Adrenal gland (tissue), 5 donors: Measurements from ENCODE around the gene MSMP.

Experiments used
- POLR2A ChIP-seq, 2 donors: fragments of 450-650 bp; IDR thresholded peaks; one replicate each; pipeline ENCODE4 v1.6.1; 2017; ENCODE audit warnings: antibody characterized with exemption in 2 of 2, mild to moderate bottlenecking in 2 of 2, moderate library complexity in 1 of 2
- TF ChIP-seq, protein P1 (sequence below), 6 experiments: fragments of 450-650 bp in 4 of 6; fragments of 200-600 bp in 2 of 6; sonication (generic) in 1 of 6; IDR thresholded peaks; 1 replicate in 5 of 6; 2 replicates in 1 of 6; pipeline versions ENCODE4 v1.5.1 to v1.8.0; 2016 to 2021; ENCODE audit warnings: antibody characterized with exemption in 6 of 6, mild to moderate bottlenecking in 2 of 6, moderate library complexity in 1 of 6
- donor health status: DM: no; HTN: no; CAD: no.

DNA sequence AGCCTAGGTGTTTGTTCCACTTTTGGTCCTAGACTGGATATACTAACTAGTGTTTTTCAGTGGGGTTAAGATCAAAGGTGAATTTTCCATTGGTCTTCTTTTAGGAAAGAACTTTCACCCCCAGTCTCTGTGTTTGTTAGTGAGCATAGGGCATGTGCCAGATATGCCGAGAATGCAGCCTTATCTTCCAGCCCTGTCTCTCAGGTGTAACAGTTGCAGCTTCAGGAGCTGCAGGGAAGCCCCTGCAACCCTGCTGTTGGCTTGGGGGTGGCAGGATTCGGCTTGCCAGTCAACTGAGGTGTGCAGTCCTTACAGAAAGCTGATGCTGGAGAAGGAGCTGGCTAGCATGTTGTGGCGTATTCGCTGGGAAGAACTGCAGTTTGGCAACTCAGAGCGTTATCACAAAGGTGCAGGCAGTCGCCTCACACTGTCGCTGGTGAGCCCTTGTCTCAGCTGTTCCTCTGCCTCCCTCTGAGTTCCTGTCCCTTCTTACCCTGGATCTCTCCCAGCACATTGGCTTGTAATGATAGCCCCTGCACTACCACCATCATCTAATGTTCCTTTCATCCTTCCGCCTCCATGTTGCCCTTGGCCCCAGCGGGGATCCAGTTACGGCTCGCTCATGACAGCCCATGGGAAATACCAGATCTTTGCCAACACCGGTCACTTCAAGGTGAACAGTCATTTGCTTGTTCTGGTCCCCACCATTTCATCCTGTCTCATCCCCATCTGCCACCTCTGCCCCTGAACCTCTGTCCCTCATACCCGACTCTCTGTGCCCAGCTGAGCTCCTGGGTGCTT, 47.5 kb upstream of the MSMP start:
- TF ChIP-seq, protein P1, sequence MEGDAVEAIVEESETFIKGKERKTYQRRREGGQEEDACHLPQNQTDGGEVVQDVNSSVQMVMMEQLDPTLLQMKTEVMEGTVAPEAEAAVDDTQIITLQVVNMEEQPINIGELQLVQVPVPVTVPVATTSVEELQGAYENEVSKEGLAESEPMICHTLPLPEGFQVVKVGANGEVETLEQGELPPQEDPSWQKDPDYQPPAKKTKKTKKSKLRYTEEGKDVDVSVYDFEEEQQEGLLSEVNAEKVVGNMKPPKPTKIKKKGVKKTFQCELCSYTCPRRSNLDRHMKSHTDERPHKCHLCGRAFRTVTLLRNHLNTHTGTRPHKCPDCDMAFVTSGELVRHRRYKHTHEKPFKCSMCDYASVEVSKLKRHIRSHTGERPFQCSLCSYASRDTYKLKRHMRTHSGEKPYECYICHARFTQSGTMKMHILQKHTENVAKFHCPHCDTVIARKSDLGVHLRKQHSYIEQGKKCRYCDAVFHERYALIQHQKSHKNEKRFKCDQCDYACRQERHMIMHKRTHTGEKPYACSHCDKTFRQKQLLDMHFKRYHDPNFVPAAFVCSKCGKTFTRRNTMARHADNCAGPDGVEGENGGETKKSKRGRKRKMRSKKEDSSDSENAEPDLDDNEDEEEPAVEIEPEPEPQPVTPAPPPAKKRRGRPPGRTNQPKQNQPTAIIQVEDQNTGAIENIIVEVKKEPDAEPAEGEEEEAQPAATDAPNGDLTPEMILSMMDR (IDR thresholded peaks at IDR 0.05): no peak
- TF ChIP-seq POLR2A (IDR thresholded peaks at IDR 0.05): no peak
